Glomerular visceral epithelial cell (primary cell): ENCODE data around the gene ARID5B.
A peak's percentile ranks its signal among the peaks of the same experiment; 100 is the strongest.

Source experiments
- DNase-seq: peaks from one replicate; pipeline ENCODE4 v3.0.0-alpha.2; 2016; ENCODE audit errors: extremely low spot score

ARID5B gene

DNA sequence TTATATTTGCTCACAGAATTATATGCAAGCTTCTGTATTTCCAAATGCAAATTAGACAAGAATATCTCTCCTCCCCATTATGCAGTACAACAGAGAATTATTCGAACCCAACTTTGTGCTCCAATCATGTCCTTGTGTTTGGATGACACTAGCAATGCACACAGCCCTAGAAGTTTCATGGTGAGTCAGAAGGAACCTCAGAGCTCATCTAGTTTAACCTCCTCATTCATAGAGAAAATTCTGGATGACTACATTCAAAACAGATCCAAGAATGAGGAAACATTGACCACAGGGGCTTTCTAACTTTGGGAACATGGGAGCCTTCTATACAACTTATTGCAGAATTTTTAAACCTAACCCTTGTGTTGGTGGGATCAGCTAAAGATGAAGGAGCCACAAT is 12.8 kb upstream of the ARID5B start:
- DNase-seq, result peak; percentile 8

DNA sequence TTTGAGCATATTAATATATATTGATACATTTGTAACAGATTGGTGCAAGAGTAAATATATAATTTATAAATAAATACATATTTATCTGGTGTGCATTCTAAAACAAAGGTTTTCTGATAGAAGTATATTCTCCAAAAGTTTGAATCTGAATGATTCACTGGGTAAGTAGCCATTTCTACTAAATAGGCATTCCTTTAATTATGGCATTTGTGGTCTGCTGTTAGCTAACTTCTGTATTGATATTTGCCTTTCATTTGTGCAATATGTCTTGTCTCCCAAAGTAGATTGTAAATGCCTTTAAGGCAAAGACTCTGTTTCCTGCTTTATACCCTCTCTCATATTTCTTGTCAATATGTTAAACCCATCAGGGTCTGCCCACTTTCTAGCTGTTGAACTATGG is 11.1 kb upstream of the ARID5B start:
- no peak for DNase-seq

DNA sequence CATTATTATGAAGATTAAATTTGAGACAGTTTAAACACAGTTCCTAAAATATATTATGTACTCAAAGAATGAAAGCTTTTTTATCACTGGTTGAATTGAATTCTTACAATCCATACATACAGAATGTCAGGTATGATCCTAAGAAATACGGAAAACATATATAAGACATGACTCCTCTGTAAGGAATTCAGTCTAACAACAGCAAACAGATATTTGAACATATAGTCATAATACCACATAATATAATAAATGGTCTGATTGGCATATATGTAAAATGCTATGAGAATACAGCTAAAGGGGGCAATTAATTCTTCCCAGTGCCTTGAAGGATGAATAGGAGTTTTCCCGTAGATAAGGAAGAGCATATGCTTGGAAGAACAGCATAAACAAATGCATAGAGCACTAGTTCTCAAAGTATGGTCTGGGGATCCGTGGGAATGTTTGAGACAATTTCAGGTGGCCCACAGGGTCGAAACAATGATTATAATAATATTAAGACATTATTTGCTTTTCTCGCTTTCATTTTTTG is 10.6 kb upstream of the ARID5B start:
- no peak for DNase-seq

DNA sequence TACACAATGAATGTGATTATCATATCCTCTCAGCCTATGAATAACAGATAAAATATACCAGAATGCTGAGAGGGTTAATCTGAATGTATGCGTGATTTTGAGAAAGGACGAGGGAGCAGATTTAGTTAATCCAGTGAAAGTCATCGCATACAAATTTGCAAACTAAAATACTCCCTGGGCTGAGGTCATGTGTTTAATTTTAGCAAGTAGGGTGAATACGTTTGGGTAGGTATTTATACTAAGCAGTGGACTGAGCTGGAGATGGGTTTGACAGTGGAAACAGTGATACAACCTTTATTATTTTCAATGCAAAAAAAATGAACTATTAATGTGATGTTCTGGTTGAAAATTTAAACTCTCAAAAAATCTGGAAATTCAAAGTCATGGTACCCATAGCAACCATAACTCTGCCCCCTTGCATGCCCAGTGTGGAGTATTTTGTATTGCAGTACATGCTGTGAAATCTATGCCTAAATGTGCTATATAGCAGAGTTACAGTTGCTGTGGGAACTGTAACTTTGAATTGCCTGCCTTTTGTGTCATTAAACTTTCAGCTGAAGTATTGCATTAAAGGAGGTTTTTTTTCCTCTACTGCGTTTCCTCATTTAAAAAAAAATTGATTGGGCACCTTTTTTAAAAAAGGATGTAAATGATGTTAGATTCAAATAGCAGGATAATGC is 9.5 kb upstream of the ARID5B start:
- DNase-seq, result no peak

DNA sequence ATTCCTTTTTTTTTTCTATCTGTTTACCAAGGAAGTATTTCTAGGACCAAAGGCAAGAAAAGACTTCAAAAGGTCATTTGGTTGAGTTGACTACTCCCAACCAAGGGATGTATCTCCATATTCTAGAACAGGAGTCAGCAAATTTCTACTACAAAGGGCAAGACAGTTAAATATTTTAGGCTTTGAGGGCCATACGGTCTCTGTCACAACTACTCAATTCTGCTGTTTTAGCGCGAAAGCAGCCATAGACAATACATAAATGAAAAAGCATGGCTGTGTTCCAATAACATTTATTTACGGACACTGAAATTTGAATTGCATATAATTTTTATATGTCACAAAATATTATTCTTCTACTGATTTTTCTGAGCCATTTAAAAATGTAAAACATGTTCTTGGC is 8.5 kb upstream of the ARID5B start:
- DNase-seq, result no peak

DNA sequence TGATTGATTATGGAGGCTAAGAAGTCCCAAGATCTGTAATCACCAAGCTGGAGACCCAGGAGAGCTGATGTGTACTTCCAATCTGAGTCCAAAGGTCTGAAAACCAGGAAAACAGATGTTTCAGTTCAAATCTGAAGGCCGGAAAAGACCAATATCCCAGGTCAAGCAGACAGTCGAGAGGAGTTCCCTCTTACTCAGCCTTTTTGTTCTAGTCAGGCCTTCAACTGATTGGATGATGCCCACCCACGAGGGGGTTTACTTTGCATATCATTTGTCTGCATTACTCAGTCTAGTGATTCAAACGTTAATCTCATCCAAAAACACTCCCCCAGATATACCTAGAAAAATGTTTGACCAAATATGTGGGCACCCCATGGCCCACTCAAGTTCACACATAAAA is 7.4 kb upstream of the ARID5B start:
- DNase-seq, result no peak

DNA sequence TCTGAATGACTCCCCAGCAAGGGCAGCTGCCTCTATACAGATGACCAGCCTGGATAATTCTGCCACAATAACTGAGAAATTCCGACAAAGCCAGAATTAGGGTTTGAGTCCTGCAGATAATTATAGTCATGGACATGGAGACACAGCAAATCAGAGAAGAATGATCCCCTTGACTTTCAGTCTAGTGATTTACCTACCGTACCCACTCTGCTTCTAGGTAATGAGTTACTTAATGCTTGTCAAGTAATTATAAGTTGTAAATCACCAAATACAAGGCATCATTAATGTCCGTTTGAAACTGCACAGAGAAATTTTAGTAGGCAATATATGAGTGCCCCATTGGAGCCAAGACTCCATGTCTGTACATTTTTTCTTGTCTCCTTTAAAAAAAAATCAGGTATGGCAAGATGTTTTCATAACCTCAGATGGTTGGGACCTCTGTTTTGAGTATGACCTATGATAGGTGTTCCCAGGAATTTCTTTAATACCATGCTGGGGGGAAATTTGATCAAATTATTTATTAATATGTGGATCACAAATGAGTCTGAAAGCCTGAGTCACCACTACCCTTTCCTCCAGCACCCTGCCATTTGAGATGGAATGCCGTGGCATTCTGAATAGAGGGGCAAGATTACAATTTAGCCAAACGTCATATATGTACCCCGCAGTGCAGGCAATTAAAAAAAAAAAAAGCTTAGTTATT is 5.5 kb upstream of the ARID5B start:
- no peak for DNase-seq

DNA sequence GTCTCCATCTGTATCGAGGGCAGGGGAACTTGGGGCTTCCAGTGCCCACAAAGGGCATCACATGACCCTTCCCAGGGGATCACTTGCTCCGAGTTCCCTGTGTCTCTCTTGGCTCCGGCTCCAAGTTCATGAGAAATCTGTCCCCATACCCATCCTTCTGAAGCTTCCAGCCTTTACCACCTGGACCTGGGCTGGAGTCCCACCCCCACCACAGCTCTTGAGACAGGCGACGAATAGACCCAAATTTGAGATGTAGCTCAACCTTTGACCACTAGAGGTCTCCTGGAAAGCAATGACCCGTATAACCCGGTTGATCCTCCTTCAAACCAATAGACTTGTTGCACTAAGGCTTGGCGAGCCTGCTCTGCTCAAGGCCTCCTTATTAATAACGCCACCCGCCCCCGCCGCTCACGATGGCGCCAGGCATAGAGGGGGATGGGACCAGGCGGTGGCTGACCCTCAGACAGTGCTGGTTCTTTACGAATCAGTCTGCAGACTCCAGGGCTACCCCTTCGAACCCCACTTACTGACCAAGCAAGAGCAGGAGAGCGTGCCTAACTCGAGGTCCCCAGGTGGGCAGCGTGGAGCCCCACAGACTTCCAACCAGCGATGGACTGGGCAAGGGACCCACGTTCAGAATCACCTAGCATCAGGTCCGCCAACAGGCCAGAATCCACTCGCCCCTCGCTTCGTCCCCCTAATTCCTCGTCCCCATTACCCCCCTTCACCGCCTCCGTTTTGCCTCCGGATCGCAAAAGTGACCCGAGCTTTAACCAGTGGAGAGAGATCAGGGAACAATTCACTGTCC is 4.4 kb upstream of the ARID5B start:
- peak; percentile 39 for DNase-seq

DNA sequence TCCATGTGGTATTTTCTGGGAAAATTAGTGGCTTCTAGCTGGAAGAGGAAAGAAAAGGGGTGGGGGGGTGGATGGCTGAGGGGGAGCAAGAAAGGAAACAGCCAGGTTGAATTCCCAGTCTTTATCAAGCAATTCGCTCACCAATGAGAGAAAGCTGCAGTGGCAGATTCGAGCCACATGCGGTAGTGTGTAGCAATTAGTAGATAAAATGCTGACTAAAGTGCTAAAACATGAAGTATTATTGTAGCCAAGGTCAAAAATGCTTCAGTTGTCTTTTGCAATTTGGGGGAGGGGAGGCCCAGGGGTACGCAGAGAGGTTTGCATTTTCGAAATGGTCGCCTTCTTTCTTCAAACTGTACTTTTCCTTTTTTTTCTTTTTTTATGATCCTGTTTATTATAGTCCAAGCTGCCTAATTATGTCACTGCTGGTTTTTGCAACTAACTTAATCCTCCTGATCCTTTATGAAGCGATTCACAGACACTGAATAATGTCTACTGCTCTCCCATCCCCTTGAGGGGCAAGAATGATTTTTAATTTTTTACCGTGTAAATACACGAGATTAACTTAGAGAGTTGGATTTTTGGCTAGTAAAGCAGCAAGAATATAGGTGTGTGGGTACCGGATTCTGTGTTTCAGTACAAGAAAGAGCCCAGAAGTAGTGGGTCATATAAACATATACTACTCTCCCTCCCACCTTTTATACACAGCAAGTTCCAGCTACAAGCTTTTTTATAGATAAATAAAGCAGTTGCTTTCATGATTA is 3.6 kb upstream of the ARID5B start:
- DNase-seq, result peak; percentile 31

DNA sequence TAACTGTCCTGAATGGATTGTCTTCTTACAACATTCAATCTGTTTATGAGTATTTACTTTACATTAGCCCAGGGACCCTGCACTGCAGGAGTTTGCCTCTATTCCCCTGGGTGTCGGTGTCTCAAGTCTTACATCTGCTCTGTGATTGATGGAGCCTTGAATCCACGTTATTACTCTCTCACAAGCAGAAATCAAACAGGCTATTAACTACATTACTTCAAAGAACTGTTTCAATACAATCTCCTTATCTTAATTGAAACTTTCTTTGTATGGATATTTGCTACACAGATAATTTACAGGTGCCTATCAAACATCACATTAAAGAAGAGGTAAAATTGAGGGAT is 3.1 kb upstream of the ARID5B start:
- no peak for DNase-seq

DNA sequence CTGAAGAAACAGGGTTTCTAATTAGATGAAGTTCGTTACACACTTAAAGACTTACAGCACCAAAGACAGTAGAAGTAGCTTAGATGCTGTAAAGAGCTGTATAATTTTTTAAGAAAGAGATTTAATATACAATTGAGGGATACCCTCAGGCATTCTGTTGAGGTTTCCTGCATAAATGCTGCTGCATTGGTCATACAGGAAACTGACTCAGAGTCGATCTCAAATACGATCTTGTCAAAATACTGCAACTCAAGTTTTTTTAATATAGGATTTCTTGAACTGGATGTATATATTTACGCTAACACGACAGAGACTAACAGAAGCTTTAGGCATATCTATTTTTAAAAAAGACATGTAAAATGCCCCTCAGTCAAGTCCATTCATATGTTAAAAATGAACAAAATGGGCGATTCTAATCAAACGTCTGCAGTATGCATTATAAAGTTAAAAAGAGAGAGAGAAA is 2.4 kb upstream of the ARID5B start:
- DNase-seq, result no peak

DNA sequence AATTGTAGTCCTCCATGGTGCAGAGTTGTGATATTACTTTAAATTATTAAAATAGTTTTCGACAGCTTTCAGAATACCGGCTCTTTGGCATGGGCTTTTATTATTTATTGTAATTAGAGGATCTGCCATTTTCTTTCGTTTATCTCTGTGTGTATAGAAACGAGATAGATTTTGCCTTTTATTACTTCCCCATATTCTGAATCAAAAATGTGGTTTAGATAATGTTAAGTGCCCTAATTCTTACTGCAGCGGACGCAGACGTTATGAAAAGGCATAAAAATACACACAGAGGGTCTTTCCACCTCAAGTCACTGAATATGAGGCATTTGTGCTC is 1.9 kb upstream of the ARID5B start:
- DNase-seq, result no peak

DNA sequence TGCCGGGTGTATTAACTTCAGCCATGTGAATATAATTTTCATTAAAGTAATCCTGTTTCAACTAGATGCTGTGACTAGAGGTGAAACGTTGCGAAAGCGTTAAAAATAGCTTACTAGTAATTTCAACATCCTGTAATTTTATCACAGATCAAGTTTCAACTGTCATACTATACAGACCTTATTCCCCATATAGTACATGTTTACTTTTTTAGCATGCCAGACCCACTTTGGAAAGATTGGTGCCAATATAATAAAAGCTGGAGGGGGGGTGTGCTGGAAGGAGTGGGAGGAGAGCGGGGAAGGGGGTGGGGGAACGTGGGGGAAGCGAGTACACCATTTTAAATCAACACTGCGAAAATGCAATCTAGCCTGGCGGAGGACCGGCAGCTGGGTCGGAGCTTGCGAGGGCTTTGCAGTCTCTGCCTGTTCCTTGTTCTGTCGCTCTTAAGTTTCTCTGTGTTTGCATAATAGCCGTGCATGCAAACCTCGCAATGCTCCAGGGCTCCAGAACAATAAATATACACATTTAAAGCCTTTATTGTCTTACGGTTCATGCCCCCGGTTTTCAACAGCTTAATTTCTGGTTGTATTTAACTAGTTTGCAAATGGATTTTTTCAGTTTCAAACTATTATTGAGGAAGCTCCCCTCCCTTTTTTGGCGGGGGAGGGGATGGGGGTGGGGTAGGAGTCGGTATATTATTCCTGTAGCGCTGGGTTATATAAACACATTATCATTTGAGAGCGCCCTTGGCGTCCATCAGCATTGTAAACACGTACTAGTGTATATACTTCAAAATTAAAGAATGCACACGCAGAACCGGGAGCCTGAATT is 1.3 kb upstream of the ARID5B start:
- peak; percentile 58 for DNase-seq

DNA sequence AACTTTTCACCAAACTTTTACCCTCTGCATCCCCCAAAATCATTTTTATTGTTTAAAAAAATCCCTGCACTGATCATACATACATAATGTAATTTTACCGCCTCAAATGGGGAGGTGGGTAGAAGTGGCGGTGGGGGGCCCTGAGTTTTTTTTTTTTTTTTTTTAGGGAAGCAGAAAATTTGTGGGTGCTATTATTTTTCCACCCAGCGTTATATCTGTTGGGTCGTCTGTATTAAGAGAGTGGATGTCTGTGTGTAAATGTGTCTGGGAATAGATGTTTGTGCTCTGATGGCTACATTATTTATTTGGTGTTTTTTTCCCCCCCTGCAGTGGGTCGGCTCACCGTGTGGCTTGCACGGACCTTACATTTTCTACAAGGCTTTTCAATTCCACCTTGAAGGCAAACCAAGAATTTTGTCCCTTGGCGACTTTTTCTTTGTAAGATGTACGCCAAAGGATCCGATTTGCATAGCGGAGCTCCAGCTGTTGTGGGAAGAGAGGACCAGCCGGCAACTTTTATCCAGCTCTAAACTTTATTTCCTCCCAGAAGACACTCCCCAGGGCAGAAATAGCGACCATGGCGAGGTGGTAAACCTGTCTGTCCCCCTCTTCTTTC is 438 bp downstream of the ARID5B start:
- no peak for DNase-seq

DNA sequence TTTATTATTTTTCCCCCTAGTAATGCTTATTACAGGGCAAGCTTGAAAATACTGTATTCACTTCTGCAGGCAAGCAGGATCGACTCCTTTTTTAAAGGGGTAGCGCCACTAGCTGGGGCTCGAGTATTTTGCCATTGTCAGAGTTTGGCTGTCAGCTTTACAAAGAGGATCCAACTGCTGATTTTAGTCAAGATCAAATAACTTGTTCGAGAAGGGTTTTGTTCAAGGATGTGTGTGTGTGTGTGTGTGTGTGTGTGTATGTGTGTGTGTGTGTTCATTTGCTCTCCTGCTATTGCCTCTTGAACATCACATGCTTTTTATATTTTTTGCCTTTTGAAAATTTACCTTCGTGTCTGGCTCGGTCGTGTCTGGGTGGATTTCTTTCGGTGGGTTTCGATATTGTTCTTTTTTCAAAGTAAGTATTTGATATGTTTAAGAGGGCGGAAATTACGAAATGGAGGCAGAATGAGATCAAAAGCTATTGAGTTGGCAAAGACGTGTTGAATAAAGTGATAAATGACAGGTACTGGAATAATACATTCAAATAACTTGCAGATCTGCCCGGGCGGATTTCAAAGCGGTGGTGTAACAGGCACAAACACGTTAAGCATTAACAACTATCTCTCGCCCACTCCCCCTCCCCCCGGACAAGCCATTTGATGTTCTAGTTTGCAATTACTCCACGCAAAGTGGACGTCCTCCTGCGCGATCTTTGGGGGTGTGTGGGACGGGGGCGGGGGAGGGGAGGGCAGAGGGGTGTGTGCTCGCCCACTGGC is 1.1 kb downstream of the ARID5B start:
- peak; percentile 64 for DNase-seq

DNA sequence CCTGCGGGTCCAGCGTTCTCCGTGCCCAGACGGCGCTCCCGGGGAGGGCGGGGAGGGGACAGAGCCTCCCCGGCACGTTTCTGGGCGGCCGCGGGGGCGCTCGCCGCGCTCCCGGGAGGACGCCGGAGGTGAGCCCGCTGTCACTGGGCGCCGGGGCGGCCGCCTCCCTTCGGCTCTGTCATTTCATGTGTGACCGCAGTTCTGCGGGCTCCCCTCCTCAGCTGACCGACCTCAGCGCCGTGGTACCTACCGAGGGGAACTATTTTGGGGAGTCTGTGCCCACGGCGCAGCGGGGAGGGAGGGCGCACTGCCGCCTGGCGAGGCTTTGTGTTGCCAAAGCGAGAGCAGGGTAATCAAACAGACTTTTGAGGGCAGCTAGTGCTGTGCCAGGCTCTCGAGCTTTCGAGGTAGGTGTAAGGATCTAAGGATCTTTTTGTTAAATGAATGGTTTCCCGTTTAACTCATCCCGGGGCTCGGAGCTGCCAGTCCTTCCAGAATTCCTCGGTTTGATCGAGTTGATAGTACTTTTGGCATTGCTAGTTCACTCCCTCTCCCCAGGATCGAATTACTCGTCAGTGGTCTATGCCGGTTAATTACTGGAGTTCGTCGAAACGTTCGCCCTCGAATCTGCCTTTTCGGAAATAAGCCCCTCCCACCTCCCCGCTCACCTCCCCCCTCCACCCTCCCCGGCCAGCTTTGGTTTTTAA is 1.9 kb downstream of the ARID5B start:
- DNase-seq, result peak; percentile 59

DNA sequence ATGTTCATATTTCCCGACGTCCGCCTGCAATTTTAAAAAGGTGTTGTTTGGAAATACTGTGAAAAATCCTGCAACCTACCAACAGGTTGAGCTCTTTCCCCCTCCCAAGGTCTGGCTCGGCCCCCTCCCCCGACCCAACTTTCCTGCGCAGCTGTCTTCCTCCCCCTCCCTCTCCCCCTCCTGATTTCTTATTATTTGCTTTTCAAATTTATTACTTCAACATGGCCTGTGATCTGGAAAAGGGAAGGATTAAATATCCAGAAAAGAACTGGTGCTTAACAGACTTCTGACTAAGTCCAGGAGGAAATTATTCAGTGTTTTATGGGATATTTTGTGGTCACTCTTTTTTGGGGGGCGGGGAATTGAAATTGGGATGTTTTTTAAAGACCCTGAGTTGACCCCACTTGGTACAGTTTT is 2.4 kb downstream of the ARID5B start:
- peak; percentile 45 for DNase-seq

DNA sequence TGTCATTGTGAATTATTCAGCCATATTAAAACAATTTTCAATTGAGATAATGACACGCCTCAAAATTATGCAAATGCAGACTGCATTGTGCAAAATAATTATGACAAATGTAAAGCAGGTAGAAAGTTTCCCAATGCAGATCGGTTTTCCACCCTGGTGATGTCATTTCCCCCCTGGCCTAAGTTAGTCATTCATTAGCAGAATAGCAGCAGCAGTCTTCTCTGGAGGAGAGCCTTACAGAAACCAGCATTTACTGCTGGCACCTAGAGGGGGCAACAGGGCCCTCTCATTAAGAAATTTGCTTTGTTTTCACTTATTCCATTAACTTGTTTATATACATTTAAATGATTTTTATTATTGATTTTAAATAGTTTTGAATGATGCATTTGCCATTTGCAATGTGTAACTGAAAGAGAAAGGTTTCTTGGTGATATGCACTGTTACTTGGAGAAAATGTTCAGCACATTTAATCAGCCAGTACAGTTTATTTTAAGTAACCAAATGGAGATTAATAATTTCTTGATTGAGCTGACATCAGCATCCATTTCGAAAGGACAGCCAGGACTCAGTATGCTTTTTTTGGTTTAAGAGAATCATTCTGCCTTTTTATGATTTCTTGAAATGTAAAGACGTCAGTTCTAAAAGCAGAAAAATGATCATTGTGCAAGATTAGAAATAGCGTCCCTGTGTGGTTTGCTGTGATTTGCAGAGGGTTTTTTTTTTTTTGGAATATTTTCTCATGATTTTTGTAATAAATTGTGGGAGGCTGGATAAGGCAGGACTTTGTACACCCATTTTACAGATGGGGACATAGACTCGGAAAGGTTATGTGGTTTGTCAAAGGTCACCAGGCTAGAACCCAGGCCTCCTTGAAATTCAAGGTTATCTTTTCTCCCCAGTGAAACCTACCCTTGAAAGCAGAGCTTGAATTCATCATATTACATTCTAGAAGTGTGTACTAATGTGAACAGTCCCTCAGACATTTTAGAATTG is 3.5 kb downstream of the ARID5B start:
- peak; percentile 73 for DNase-seq
